ENCODE data around the gene NDRG2.
A peak's percentile ranks its signal among the peaks of the same experiment; 100 is the strongest.

NDRG2 gene

DNA sequence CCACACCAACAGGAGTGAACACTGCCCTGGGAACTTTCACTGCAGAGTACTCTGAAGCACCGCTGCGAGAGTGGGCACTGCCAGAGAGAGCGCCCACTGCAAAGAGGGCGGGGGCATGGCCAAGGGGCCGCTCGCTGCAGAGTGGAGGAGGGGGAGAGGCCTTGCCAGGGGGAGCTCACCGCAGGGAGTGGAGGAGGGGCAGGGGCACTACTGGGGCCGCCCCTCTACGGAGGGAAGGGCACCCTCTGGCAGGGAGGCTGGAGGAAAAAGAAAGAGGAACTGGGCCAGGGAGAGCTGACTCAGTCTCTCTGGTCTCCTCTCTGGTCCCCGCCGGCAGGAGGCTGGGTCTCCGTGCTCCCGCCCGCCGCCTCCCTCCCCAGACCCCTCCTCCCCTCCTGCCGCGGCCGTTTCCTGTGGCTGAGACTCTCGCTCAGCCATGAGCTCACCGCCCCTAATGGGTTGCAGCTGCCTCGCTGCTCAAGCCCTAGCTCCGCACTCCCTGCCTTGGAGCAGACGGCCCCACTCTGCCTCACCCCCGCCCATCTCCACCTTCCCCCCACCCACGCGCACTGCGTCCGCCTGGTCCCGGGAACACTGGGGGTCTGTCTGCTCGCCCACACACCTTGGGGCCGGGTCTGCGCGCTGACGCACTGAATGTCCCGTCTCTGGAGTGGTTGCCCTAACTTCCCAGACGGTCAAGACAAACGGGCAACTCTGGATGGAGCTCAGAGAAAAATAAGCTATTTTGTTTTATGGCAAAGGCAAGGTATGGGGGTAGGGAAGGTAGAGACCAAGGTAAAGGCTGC is 46.6 kb upstream of the NDRG2 start:
- H2AFZ ChIP-seq (ENCODE audit: low read depth) = peak overlapping the region; percentile 75
- H4K20me1 ChIP-seq (ENCODE audit: insufficient read depth) = no peaks in the 10 kb centered on the region
- H3K27me3 ChIP-seq (ENCODE audit: insufficient read depth, low read depth) = no peaks in the 10 kb centered on the region
- peak overlapping the region; percentile 86 for H3K4me2 ChIP-seq
- peaks cover 13% of the 10 kb centered on the region for H3K4me1 ChIP-seq (ENCODE audit: low read depth, poor library complexity, severe bottlenecking)
- H3K79me2 ChIP-seq (ENCODE audit: insufficient read depth, low read depth) = no peaks in the 10 kb centered on the region
- H3K9ac ChIP-seq = peak overlapping the region; percentile 50; the same call in 1 of the 2 replicates
- TF ChIP-seq, protein P1, sequence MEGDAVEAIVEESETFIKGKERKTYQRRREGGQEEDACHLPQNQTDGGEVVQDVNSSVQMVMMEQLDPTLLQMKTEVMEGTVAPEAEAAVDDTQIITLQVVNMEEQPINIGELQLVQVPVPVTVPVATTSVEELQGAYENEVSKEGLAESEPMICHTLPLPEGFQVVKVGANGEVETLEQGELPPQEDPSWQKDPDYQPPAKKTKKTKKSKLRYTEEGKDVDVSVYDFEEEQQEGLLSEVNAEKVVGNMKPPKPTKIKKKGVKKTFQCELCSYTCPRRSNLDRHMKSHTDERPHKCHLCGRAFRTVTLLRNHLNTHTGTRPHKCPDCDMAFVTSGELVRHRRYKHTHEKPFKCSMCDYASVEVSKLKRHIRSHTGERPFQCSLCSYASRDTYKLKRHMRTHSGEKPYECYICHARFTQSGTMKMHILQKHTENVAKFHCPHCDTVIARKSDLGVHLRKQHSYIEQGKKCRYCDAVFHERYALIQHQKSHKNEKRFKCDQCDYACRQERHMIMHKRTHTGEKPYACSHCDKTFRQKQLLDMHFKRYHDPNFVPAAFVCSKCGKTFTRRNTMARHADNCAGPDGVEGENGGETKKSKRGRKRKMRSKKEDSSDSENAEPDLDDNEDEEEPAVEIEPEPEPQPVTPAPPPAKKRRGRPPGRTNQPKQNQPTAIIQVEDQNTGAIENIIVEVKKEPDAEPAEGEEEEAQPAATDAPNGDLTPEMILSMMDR (conservative IDR thresholded peaks at IDR 0.05; ENCODE audit: low read depth, low read length) = no peak
- no peak overlapping the region for H3K4me3 ChIP-seq (IDR thresholded peaks at IDR 0.05; ENCODE audit: insufficient read depth, low read depth, low read length)
- peak overlapping the region; percentile 46 for H3K27ac ChIP-seq
- H3K36me3 ChIP-seq (ENCODE audit: insufficient read depth) = no peaks in the 10 kb centered on the region

DNA sequence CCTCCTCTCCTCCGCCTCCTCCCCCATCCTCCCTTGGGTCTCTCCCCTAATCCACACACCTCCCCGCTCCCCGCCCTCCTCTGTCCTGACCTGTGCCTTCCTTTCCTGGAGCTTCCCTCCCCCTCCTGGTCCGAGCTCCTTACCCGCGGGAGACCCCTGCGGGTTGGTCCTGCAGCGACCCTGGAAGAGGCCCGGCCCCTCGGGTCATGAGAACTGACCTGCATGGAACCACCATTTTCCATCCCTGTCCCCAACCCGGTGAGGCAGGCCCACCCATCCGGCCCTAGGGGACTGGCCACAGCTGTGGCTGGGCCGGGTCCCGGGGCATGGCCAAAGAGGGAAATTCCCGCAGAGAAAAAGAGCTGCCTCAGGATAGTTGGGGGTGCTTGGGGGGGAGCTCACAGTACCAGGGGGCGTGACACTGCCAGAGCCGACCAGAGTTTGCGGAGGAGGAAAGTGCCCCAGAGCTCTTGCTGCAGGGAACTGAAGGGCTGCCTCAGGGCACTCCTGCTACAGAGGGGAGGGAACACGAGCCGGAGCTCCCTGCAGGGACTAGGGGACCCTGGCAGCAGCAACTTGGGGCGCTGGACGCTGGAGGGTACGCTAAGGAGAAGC is 45.9 kb upstream of the NDRG2 start:
- H3K9ac ChIP-seq = peak overlapping the region; percentile 39; the same call in 1 of the 2 replicates
- H3K4me1 ChIP-seq (ENCODE audit: low read depth, poor library complexity, severe bottlenecking) = peaks cover 14% of the 10 kb centered on the region
- H3K4me2 ChIP-seq = peak overlapping the region; percentile 86
- H4K20me1 ChIP-seq (ENCODE audit: insufficient read depth) = no peaks in the 10 kb centered on the region
- peak overlapping the region; percentile 75 for H2AFZ ChIP-seq (ENCODE audit: low read depth)
- H3K36me3 ChIP-seq (ENCODE audit: insufficient read depth) = no peaks in the 10 kb centered on the region
- H3K27me3 ChIP-seq (ENCODE audit: insufficient read depth, low read depth) = no peaks in the 10 kb centered on the region
- no peak overlapping the region for H3K4me3 ChIP-seq (IDR thresholded peaks at IDR 0.05; ENCODE audit: insufficient read depth, low read depth, low read length)
- TF ChIP-seq, protein P1 (conservative IDR thresholded peaks at IDR 0.05; ENCODE audit: low read depth, low read length) = no peak
- peak overlapping the region; percentile 30; the same call in 1 of the 2 replicates for H3K27ac ChIP-seq
- no peaks in the 10 kb centered on the region for H3K79me2 ChIP-seq (ENCODE audit: insufficient read depth, low read depth)

DNA sequence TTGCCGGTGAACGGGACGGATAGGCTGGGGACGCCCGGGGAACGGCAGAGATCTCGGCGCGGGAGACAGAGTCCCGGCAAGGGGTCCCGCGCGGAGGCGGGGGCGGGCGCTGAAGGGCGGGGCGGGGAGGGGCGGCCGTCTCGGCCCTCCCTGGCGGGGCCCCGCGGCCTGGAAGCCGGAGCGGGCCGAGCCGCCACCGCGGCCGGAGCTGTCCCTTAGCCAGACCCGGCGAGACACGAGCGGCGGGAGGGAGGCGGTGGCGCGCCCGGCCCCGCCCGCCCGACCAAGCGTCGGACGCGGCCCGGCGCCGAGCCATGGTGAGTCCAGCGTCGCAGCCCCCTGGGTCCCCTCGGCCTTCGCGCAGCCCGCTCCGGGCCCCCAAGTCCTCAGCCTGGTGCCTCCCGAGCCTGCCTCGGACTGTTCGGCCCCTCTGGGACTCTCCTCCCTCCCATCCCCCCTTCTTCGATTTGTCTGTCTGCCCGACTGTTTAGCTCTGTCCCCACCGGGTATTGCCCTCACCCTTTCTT is 45.3 kb upstream of the NDRG2 start, which contains the start of gene ARHGEF40:
Gene ARHGEF40 (plus strand): TSS at position 222 of the 527 bp plus-strand sequence. CDS start 93 bp downstream, at position 315.
- peak within 1 kb of the TSS; percentile 75 for H2AFZ ChIP-seq (ENCODE audit: low read depth)
- peak within 1 kb of the TSS; percentile 39; the same call in 1 of the 2 replicates for H3K9ac ChIP-seq
- peak within 1 kb of the TSS; percentile 86 for H3K4me2 ChIP-seq
- no peaks in the 10 kb centered on the region for H3K27me3 ChIP-seq (ENCODE audit: insufficient read depth, low read depth)
- H3K4me3 ChIP-seq (IDR thresholded peaks at IDR 0.05; ENCODE audit: insufficient read depth, low read depth, low read length) = no peak within 1 kb of the TSS
- H3K79me2 ChIP-seq (ENCODE audit: insufficient read depth, low read depth) = no peaks in the 10 kb centered on the region
- no peaks in the 10 kb centered on the region for H4K20me1 ChIP-seq (ENCODE audit: insufficient read depth)
- H3K36me3 ChIP-seq (ENCODE audit: insufficient read depth) = no peaks in the 10 kb centered on the region
- TF ChIP-seq, protein P1 (conservative IDR thresholded peaks at IDR 0.05; ENCODE audit: low read depth, low read length) = no peak
- peak within 1 kb of the TSS; percentile 30; the same call in 1 of the 2 replicates for H3K27ac ChIP-seq
- H3K4me1 ChIP-seq (ENCODE audit: low read depth, poor library complexity, severe bottlenecking) = peaks cover 14% of the 10 kb centered on the region

- no peaks in the 10 kb centered on the region for H3K27me3 ChIP-seq (ENCODE audit: insufficient read depth, low read depth)
- H3K4me3 ChIP-seq (IDR thresholded peaks at IDR 0.05; ENCODE audit: insufficient read depth, low read depth, low read length) = no peak overlapping the region
- H2AFZ ChIP-seq (ENCODE audit: low read depth) = peak overlapping the region; percentile 73
- H3K4me1 ChIP-seq (ENCODE audit: low read depth, poor library complexity, severe bottlenecking) = peaks cover 14% of the 10 kb centered on the region
- no peaks in the 10 kb centered on the region for H4K20me1 ChIP-seq (ENCODE audit: insufficient read depth)
- H3K4me2 ChIP-seq = peak overlapping the region; percentile 78
- TF ChIP-seq, protein P1 (conservative IDR thresholded peaks at IDR 0.05; ENCODE audit: low read depth, low read length) = no peak
- no peaks in the 10 kb centered on the region for H3K36me3 ChIP-seq (ENCODE audit: insufficient read depth)
- H3K27ac ChIP-seq = no peak overlapping the region
- no peaks in the 10 kb centered on the region for H3K79me2 ChIP-seq (ENCODE audit: insufficient read depth, low read depth)
- peak overlapping the region; percentile 15; the same call in 1 of the 2 replicates for H3K9ac ChIP-seq
Measured at GRCh38 chr14:21069388-21070082, 44.7 kb upstream of the NDRG2 start.

Measured in KMS-11 (cell line).